ENCODE data around the gene RANBP17.

DNA sequence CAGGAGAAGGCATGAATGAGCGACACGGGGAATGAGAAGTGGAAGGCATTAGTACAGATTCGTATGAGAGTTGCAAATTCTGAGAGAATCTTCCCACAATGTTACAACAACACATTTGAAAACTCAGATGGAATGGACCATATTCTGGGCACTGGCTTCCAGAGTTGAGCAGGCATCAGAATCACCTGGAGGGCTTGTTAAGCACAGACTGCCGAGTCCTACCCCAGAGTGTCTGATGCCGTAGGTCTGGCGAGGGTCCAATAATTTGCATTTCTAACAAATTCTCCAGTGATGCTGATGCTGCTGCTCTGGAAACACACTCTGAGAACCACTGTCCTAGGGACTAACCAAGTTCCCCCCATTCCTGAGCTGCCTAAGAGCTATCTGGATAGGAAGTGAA, 444.3 kb downstream of the RANBP17 start:
- TF ChIP-seq, protein P1, sequence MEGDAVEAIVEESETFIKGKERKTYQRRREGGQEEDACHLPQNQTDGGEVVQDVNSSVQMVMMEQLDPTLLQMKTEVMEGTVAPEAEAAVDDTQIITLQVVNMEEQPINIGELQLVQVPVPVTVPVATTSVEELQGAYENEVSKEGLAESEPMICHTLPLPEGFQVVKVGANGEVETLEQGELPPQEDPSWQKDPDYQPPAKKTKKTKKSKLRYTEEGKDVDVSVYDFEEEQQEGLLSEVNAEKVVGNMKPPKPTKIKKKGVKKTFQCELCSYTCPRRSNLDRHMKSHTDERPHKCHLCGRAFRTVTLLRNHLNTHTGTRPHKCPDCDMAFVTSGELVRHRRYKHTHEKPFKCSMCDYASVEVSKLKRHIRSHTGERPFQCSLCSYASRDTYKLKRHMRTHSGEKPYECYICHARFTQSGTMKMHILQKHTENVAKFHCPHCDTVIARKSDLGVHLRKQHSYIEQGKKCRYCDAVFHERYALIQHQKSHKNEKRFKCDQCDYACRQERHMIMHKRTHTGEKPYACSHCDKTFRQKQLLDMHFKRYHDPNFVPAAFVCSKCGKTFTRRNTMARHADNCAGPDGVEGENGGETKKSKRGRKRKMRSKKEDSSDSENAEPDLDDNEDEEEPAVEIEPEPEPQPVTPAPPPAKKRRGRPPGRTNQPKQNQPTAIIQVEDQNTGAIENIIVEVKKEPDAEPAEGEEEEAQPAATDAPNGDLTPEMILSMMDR (IDR thresholded peaks at IDR 0.05), result no peak
- no peak for TF ChIP-seq POLR2AphosphoS5 (IDR thresholded peaks at IDR 0.05)
